EH (cell line): Measurements from ENCODE around the gene LHFPL2.
"Not testable (repeated sequence)": the region's sequence is repeated elsewhere in the genome, so short reads cannot be mapped to it uniquely, and the experiment has no call there.

Source experiments
- DNase-seq: peaks from one replicate; pipeline ENCODE4 v3.0.0-alpha.2; 2015; ENCODE audit warnings: low read depth

LHFPL2 gene

DNA sequence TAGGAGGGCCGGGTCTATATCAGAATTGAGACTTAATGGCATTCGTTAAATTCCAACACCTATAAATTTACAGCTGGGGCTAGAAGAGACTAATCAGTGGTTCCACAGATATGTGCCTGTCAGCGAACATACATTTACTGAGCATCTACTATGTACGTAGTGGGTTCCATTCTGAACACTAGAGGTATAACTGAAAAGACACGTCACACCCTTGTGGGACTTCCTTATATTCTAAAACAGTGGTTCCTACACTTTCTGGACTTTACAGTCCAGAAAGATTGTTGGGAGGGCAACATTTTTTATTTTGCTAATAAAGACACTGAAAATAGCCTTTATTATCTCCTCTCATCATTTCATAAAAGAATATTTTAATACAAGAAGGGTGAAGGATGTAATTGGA lies 147.7 kb downstream of the LHFPL2 start:
- peak; percentile 45 for DNase-seq

DNA sequence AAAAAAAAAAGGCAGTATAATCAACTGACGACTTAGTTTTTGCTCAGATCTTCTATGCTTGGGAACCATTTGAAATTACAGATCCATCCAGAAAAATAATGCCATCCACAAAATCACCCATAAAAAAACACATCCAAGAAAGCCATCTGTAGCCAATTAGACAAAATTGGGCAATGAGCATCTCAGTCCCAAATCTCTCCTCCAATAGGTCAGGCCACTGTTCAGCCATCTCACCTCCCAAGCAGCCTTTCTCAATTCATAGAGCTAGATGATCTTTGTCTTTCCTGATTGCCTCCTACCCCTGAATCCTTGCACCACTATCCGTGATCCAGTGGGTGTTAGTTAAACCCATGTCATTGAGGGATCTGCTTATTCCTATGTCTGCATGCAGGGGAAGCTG lies 148.5 kb downstream of the LHFPL2 start:
- peak; percentile 43 for DNase-seq

DNA sequence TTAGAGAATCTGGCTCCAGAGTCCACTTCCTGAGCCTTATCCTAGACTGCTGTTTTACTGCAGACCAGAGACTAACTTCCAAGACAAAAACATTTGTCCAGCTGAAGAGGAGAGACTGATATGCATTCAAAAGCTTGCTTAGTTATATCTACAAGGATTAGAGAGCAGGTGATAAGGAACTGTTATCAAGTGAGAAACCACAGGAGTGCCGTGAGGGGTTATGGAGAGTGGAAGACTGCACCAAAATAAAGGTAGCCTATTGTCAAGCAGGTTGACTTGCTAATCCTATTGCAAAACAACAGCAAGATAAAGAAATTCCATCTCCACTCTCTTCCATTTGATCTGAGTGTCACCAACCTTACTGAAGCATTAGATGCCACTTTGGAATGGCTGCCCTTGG lies 149.1 kb downstream of the LHFPL2 start:
- no peak for DNase-seq

DNA sequence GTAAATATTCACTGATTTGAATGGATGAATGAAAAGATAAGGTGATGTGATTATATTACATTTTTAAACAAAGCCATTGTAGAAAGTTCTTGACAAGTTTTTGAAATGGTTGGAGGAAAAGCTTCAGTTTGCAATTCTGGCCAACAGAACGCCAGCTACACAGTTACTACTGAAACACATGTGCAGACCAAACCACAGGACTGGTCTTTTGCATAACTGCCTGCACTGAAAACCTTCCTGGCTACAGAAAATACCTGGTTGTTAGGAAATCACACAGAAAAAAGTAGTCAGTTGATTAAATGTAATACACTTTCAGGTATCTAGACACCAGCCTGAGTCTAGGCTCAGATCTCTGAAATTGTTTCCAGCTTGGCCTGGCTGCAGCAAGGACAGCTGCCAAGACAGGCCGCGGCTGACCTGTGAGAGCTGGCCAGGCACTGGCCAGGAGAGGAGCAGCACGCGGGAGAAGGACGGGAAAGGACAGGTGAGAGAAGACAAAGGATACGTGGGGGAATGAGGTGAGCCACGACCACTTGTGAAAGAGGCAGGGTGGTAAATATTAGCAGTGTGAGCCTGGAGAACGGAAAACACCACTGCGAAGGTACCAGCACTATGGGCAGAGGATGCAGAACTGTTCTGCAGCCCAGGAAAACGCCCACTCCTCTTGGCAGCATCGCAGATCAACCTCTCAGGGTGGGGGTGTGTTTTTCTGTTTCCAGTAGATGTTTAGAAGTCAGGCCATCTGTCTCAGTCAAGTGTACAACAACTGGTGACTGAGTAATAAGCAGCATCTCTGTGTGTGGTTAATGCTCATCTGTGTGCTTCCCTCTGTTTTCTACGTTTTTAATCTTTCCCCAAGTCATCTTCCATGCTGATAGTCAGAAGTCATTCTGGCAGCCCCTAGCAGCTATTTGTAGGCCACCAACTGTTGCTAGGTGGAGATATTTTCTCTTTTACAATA lies 150.7 kb downstream of the LHFPL2 start:
- DNase-seq = no peak

DNA sequence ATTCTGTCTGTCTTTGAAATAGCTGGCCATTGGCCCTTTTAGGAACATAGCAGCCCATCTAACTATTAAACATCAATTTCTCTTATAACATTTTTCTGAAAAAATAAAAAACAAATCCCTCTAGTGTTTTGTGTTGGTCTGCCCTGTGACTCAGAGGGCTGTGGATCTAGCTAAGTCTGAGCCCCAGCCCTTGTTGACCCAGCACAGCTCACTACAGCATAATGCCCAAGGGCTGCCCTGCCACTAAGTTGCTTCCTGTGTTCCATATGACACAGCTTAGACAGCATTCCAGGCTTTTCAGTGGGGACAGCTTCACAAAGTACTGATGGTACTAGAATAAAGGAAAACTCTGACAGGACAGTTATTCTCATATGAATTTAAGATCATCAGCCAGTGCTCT lies 152.2 kb downstream of the LHFPL2 start:
- DNase-seq = peak; percentile 85

DNA sequence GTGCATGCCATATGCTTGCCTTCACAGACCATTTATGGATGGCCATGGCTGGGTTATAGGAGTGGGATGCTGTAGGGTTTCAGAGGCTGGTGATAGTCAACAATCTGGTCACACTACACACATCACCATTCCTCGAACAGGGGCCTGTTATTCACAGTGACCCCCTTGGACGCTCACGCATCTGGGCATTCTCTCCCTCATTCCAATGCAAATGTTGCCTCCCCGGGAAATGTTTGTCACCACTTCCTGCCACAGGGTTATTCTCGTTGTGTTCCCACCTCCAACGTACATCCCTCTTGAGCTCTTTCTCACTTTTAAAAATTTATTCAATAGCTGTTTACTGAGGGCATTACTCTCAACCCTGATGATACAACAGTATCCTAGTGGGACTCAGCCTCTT lies 152.8 kb downstream of the LHFPL2 start:
- peak; percentile 51 for DNase-seq

DNA sequence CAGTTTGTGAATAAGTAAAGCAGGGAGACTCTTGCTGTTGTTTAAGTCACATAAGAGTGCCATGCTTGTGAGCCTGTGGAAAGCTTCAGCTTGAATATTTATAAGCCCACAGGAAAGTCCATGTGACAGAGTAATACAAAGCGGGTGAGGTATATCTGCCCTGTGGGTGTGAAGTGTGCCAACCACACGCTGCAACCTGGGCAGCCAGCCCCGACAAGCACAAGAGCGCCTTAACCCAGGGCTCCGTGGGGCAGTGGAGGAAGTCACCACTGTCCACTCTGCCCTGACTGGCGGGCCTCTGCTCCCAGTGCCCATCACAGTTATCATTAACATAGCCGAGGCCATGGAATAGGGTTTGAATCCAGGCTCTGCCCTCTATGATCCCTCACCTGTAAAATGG lies 155.9 kb downstream of the LHFPL2 start:
- DNase-seq = no peak

DNA sequence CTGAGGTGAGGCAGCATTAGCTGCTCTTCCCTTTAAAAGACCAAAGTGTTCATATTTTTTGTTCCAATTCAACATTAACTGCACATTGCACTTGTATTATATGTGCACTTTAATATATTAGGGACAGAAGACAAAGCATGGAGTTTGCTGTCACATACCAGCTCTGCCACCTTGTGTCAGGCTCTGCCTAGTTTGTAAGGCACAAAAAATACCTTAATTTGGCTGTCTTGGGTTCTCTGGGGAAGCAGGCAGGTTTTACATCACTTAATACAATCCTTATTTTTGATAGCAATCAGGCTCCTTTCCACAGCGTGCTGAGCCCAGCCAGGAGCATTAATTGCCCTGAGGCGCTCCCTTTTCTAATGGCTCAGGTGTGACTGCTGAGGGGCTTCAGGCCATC lies 156.3 kb downstream of the LHFPL2 start:
- no peak for DNase-seq

DNA sequence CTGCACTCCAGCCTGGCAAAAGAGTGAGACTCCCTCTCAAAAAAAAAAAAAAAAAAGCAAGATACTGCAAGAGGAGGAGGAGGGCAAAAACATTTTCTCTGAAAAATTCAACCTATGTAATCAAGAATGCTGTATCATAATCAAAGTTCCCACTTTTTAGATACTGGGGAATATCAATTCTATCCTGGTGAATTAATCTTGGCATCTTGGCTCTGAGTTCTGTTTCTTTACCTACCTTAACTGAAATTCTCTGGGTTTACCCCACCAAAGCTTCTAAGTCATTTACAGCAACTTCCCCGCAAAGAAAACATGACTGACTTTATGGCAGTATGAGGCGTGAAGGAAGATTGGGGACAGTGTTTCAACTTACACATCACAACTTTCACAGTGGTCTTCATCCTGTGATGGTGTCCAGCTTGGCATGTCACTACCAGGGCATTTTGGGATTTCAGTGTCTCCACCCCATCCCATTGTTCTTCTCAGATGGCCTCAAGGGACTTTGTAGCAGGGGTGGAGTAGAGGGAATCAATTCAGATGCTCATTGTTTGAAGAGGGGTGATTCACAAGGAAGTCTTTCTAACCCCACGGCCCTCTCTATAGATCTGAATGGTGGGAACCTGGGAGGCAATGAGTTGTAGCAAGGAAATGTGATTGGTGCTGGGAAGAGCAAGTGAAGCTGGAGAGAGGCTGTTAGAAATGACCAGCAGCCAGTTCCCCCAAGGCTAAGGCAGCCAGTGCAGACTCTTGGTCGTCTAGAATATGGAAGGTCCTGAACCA lies 157.7 kb downstream of the LHFPL2 start:
- no peak for DNase-seq

DNA sequence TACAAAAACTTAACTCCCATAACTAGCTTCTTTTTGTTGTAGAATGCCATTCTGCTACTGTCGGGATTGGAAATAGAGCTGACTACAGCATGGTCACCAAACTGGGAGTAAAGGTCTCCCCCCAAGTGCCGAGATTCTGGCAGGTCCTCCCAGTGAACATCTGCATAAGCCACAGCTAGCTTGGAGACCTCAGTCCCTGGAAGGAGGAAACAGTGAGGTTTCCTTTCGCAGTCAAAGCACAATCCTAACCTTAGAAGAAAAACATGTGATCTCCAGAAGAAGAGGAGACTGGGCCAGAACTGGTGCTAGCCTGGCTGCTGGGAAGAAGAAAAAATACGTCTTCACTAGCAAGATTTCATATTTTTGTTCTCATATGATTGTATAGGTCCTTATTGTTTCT lies 160.7 kb downstream of the LHFPL2 start:
- DNase-seq = no peak

DNA sequence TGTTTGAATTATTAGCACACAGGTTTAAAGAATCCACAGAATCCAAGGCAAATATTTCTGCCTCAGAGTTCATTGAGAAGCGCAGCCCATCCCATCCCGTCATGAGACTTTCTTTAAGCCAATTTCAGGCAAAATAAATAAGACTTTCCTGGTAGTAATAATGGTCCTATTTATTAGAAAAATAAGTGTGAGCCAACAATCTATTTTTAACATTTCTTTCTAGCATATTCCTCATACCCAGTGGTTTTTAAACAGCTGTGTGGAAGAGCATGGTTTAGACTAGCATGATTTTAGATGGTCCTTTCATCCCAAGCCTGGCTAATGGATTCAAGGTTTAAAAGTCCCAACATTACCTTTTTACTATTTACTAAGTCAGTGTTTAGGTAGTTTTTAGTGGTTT lies 162.4 kb downstream of the LHFPL2 start:
- DNase-seq = no peak

DNA sequence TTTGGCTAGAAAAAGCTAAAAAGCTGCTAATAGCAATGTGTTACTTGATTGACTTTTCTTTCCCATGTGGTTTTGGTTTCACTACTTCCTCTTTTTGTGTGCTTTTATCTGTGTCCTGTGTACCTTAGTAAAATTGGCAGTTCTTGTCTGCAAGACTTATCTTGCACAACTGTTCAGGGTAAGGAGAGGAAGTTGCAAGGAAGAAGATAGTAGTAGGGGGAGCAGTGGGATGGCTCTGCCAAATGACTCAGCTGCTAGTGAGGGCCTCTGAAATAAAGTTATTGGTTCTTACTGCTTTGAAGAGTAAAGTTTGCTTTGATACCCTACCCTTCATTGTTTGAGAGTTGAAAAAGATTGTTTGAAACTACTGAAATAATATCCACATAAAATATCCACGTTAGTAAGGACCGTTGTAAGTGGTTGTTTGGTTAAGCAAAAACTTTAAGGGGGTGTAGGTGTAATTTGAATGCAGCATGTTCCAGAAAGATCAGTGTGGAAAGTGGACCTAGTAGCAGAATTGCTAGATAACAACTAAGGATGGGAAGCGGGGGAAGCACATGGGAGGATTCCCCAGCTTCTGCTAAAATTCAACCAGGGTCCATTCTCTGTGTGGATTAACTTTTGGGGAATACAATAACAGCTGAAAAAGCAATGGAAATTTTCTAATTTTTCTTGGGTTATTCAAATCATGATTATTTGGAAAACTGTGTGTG lies 164.6 kb downstream of the LHFPL2 start:
- peak; percentile 61 for DNase-seq

DNA sequence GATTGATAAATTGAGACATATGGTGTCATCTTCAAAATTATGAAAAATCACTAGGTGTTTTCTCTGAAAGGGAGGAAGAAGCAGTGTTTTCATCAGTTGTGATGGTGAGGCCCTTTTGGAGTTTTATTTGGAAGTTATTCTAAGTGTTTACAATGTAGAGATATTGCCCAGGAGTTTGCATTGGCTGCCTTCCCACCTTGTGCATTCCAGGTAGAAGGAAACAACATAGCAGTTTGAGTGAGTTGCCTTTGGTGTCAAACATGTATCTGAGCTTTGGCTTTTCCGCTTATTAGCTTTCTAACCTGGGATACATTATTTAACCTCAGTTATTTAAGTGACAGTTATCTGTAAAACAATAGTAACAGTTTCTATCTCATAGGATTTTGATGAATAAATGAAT lies 165.6 kb downstream of the LHFPL2 start:
- no peak for DNase-seq

DNA sequence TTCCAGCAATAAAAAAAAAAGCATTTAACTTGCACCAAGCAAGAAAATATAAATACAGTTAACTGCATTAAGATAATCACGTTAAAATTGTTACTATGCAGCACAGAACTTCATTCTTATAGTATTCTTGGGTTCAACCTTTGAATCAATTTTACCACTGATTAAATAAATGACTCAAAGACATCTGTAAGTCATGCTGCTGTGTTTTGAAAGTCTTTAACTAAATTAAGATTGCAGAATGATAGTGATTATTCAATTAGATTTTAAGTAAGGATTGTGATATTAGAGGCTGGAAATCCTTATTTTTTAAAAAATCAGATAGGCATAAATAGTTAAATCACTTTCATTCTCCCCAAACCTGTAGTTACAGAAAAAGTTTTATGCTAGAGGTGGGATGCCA lies 171.8 kb downstream of the LHFPL2 start:
- DNase-seq = no peak

DNA sequence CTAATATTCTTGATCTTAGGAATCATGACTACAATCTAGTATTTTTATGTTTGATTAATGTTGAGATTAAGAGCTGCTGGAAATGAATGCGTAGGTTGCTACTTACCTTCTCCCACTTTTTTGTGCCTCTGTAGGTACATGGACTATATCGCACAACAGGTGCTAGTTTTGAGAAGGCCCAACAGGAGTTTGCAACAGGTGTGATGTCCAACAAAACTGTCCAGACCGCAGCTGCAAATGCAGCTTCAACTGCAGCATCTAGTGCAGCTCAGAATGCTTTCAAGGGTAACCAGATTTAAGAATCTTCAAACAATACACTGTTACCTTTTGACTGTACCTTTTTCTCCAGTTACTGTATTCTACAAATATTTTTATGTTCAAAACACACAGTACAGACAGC lies 173.2 kb downstream of the LHFPL2 start:
- no peak for DNase-seq

DNA sequence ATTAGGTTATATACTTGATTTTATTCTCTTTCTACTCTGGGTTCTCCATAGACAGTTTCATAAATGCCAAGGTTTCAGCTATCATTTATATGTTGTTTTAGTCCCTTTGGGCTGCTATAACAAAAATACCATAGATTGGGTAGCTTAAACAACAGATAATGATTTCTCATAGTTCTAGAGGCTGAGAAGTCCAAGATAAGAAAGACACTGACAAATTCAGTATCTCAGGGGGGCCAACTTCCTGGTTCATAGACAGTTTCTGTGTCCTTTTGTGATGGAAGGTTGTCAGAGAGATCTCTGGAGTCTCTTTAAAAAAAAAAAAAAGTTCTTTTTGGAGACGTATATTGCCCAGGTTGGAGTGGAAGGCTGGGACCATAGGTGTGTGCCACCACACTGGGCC lies 174.8 kb downstream of the LHFPL2 start:
- DNase-seq = no peak

DNA sequence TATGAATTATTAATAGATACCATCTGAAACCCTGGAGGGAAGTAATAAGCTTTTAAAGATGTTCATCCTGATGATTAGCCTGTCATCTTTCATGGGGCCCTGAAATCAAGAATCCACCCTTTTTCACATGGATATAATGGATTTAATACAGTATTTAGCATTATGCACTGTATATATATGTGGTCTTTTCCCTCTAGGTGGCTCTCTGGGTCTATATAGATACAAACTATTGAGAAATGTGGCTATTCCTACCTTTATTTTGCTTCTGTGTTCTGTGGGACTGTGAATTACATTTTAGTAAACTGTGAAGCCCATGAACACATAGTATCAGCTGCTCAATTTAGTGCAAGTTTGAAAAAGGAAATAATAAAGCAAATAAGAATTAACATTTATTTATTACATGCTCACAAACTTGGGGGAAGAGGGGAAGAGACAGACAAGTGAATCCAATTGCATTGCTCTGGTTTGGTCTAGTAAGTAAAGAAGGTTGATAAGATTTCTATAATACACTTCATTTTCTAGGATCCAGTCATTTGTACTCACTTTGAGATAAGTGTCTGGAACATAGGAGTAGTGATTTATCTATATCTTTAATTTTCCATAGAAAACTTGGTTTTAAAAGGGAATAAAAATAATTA lies 176.0 kb downstream of the LHFPL2 start:
- DNase-seq = peak; percentile 26

DNA sequence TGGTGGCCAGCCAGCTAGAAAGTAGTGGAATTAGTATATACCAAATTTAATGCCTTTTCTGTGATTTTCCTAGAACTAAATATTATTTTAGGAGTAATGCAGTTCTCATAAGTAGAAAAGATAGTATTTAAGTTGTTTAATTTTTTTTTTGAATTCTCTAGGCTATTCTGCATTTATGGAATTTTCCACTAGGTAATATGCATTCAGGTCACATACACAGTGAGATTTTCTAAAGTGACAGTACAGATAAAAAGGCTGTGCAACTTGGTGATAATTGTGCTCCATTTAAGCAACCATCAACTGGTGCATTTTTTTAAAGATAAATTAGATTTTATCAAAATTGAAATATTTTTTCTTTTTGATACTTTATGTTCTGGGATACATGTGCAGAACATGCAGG lies 176.7 kb downstream of the LHFPL2 start:
- DNase-seq = no peak

DNA sequence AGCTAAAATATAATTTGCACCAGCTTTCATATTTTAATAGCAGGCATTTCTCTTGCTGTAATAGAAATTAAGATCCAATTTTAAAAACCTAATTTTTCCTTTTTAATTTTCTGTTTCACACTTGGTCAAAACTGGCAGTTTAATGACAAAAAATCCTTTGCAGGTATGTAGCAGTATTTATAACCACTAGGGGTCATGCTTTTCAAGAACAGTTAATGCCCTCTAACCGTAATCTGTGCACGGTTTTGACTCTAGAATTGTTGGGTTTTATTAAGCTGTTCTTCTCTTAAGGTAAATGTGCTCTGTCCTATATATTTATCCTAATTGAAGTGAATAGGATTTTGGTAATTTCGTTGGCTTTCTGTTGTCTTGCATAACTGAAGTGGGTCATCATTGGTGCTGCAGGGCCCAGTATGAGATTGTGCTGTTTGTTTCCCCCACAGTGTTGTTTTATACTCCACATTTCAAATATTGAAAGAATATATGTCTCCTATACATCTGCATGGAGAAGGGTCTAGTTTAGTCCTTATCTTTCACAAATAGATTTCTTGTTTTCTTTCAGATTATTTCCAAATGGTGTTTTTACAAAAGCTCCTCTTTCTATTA lies 180.7 kb downstream of the LHFPL2 start:
- peak; percentile 61 for DNase-seq

DNA sequence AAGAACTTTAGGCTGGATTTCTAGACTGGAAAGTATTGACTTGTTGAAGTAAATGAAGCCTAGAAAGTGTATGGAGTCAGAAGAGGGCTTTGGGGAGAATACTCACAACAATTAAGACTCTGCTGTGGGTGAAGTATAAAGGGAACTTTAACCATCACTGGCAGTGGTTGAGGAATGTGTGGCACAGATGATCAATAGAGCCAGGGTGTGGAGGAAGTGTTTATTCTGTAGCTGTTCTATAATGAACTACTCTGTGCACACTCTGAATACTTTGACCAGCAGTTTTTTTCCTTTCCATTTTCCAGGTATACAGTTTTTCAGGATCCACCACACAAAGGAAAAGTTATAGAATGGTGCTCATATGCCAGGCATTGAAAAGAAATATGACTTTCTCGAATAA lies 181.4 kb downstream of the LHFPL2 start:
- no peak for DNase-seq

DNA sequence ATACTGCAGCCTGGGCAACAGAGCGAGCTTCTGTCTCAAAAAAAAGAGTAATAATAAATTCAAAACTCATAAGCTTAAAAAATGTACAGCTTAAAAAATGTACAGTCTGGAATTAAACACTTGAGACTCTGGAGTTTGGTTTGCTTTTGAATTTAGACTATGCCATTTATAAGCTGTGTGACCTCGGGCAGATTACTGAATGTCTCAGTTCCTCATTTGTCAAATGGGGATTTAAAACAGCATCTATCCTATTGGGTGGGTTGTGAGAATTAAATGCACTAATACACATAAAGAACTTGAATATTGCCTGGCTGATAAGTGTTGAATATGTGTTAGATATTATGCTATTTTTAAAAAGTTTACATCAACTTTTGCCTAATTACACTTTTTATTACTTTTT lies 189.7 kb downstream of the LHFPL2 start:
- no peak for DNase-seq

DNA sequence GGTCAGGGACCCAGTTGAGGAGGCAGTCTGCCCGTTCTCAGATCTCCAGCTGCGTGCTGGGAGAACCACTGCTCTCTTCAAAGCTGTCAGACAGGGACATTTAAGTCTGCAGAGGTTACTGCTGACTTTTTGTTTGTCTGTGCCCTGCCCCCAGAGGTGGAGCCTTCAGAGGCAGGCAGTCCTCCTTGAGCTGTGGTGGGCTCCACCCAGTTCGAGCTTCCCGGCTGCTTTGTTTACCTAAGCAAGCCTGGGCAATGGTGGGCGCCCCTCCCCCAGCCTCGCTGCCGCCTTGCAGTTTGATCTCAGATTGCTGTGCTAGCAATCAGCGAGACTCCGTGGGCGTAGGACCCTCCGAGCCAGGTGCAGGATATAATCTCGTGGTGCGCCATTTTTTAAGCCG lies 191.1 kb downstream of the LHFPL2 start:
- not testable (repeated sequence) for DNase-seq
